HG02870 (cell line): Measurements from ENCODE around the gene ACOT7.

ENCODE experiments used
- ATAC-seq: cut with Tn5 transposase; IDR thresholded peaks from one replicate; pipeline ENCODE4 v1.9.1; 2021; ENCODE audit warnings: mild to moderate bottlenecking, moderate library complexity; ENCODE audit not compliant: unreplicated experiment

Gene ACOT7

GRCh38 chr1:6273380-6273891, 120.1 kb downstream of the ACOT7 start:
- no peak for ATAC-seq

- ATAC-seq, result no peak
These were observed 120.7 kb downstream of the ACOT7 start for GRCh38 chr1:6272868-6273267.

DNA sequence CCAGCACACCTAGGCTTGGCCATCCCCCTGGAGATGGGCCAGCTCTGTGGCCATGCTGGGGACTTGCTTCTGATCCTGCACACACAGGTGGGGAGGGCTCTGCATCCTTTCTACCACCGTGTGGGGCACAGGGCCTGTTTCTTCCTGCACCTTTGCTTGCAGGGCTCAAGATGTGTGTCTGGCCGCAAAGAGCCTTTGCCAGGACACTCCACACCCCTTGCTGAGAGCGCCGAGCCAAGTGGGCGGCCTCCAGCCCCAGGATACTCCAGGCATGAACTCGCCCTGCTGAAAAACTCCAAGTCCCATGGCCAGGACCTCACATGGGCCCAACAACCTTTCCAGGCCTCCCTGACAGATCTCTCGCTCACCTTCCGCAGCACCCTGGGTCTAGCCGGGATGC, 121.1 kb downstream of the ACOT7 start:
- no peak for ATAC-seq

DNA sequence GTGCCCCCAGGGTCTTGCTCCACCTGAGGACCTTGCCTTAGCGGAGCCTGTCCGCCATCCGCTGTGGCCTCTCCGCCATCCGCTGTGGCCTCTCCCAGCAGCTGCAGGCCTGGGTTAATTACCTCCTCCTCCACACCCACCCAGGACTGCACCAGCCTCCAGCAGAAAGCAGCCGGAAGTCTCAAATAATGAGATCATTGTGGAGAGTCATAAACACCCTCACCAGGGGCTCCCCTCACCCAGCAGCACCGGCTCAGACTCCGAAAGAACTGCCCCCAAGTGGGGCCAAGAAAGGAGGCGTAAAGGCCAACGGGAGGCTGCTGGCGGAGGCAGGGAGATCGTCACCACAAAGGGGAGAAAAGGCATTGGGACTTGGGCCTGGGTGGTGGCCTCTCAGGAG, 122.0 kb downstream of the ACOT7 start:
- no peak for ATAC-seq

DNA sequence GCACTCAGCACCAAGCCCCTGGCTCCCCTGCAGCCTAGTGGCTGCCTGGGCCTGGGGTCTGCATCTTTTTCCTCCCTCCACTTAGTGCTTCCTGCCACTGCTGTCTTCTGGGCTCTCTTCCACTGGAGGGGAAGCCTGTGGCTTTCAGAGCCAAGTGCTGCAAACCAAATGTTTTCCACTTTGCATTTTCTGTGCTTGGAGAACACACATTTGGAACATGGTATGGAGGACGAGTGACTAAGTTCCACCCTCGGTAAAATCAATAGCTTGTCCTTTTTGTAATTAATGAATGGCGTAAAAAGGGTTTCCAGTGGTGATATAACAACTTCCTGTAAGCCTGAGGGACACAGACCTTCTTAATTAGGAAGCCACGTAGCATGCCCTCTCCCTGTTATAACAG, 122.6 kb downstream of the ACOT7 start:
- ATAC-seq, result no peak

DNA sequence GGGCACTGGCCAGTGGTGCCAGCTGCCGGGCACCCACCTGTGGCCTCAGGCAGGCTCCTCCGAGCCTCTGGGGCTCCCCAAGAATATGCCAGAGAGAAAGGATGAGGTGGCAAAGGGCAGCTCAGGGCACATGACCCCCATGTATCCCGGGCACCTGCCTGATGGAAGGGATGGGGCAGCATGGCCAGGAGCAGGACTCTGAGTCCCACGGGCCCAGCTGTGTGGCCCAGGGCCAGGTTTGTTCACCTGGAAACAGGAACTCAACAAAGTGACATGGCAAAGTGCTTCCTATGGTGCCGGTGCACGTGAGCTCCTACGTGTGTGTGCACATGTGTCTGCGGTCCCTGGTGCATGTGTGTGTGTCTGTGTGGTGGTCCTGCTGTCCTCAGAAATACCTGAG, 123.2 kb downstream of the ACOT7 start:
- no peak for ATAC-seq

DNA sequence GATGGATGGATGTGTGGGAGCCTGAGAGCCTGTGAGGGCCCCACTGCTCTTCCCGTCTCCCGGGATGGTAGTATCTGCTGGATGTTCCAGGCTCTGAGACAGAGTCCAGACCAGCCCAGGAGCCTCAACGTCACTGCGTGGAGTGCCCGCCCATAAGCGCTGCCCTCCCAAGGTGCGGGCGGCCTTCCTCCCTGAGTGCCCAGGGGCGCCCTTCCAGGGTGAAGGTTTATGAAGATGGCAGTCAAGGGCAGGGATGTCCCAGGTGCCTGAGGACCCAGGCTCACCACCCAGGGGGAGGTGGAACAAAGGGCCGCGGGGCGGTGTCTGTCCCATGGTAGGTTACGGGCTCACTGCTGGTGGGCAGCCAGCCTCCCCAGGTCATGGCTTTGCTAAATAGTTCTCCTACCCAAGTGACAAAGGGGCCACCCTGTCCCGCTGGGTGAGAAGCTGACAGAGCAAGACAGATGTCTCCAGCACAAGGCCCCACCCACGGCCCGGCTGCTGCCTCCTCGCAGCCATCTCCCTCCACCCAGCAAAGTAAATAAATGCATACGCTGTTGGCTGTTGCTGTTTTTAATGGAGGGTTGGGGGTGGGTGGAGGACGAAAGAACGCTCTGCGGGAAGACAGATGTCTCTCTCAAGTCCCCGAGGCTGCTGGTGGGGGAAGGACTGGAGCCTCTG, 123.7 kb downstream of the ACOT7 start:
- no peak for ATAC-seq

GRCh38 chr1:6269296-6269695, 124.3 kb downstream of the ACOT7 start:
- ATAC-seq, result no peak

DNA sequence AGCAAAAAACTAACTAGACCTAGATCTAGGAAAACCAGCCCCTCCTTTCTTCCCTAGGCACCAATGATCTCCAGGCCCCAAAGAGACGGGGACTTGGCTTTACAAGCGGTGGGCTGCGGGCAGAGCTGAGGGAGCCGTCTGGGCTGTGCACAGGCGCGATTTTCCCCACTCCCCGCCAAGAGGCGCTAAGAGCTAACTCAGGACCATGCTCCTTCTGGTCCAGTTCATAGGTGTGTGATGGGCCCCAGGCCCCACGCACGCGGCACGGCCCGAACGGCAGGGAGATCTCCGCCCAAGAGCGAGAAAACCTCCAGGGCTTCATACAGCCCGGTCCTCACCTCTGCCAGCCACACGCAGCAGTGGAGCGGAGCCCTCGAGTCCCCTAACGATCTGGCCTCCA, 125.2 kb downstream of the ACOT7 start:
- no peak for ATAC-seq

DNA sequence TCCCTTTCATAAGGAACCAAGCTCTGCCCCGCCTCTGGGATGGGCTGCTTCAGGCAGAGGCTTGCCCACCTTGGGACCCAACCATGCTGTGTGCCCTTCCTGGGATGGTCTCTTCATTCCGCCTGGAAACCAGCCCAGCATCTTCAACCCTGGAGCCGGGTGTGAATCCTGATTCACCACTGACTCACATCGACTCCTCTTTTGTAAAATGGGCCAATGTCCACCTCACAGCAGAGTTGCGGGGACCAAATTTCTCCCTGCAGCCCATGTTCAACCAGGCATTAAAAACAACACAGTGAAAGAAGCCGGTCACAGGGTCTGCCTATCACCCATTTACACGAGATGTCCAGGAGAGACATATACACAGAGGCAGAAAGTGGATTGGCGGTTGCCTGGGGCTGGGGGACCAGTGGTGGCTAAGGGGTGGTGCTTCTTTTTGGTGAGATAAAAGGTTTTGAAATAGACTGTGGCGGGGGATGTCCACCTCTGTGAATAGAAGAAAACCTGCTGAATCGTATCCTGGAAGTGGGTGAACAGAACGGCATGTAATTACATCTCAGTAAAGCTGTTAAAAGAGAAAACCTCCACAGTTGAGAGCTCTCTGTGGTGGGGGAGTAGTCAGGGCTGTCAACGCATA, 125.8 kb downstream of the ACOT7 start:
- ATAC-seq, result no peak

- no peak for ATAC-seq
These were observed 126.9 kb downstream of the ACOT7 start for GRCh38 chr1:6266641-6267040.

DNA sequence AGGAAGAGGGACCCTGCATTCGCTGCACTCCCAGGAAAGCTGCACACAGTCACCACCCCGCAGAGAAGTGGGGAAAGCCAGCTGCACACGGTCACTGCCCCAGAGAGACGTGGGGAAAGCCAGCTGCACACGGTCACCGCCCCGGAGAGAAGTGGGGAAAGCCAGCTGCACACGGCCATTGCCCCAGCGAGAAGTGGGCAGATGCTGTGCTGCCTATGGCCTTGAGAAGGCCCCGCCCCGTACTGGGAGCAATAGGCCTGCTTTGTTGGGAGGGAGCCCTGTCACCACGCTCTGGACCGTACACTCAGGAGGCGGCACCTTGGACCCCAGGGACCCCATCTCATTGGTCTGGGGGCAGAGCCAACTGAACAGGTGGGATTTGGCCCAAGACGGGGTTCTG, 128.4 kb downstream of the ACOT7 start:
- ATAC-seq, result no peak

- no peak for ATAC-seq
These were observed 129.9 kb downstream of the ACOT7 start for GRCh38 chr1:6263716-6264115.

DNA sequence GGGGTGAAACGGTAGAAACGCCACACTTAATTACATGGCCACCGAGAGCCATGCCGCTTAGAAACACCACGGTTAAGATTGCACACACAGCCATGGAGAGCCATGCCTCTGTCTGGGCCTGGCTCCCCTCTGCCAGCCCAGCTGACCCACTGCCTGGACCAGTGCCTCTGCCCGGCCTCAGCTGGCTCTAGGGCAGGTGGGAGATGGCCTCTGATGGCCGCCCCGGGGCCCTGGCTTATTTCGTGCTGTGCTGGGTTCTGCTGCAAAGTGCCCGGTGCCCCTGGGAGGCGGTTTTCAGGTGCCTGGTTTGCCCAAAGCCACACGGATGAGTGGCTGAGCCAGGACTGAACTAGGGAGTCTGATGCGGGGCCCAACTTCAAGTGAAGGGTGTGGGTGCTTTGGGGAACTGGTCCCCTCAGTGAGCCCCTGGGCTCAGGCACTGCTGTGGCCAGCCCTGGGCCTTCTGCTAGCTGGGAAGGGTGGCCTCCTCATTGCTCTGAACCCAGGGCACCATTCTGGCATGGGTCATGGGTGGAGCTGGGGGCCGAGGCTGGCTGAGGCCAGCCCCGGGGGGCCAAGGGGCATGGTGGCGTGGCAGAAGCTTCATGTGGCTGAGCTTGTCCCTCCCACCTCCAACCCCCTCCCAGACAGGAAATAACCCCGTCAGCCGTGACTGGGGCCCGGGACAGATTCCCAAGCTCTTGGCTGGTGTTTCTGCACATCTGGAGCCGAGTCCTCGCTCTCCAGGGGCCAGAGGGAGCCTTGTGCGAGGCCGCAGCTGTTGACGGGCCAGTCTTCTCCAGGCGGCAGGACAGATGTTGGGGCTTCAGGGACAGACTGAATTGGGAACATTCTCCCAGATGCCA, 130.8 kb downstream of the ACOT7 start:
- no peak for ATAC-seq

- no peak for ATAC-seq
These were observed 132.0 kb downstream of the ACOT7 start for GRCh38 chr1:6261615-6261995.

- no peak for ATAC-seq
These were observed 132.5 kb downstream of the ACOT7 start, which contains the start of gene GPR153 for GRCh38 chr1:6260961-6261614. TSS of gene GPR153 (minus strand) at chr1:6261098. CDS start at chr1:6254905, 6,193 bp downstream.

DNA sequence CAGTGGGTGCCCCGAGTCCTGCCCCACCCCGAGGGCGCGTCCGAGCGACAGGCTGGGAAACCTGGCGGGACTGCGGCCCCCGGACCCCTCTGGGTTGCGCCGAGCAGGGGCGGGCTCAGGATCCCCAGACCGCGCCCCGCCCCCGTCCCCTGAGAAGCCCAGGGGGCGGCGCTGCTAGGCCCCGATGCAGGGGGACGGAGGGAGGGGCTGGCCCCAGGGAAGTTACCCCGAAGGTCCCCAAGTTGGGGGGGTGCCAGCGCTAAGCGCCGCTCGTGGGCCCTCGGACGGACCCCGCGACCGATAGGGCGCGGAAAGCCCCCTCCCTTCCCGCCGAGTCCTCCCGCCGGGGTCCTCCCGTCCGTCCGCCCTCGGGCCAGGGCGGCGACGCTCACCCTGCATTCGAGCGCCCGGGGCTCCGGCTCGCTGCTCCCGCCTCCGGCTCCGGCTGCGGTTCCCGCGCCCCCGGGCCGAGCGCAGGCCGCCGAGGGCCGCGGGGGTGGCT, 133.1 kb downstream of the ACOT7 start:
- no peak for ATAC-seq

- no peak for ATAC-seq
These were observed 133.8 kb downstream of the ACOT7 start for GRCh38 chr1:6259491-6260362.

GRCh38 chr1:6258675-6259074, 134.9 kb downstream of the ACOT7 start:
- ATAC-seq, result no peak

DNA sequence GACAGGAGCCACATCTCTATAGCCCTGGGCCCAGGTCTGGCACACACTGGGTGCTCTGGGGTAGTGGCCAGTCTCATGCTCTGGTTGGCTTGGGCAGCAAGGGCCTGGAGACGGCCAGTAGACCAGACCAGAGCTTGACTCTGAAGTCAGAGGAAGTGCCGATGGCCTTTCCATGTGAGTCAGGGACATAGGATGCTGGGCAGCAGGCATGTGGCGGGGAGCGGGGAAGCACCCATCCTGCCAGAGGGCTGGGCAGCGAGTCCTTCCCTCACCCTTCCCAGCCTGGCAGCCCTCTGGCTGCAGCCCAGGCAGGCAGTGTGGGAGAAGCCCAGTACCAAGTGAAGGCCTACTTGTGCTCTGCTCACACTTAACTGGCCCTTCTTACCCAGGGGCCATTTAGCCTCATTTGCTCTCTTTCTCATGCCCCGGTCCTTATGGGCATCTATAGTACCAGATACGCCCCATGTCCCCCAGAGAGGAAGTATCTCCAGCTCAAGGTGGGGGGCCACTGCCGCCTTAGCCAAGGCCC, 136.0 kb downstream of the ACOT7 start:
- ATAC-seq, result no peak
